ENCODE results near the gene LDAH. TPM values are rescaled to one million over a fixed set of nuclear protein-coding genes. Genes with fewer than 3 reads are reported as not detected.

The LDAH gene
- 17.5 and 20.6 TPM in 2 replicates for total RNA-seq

GRCh38 chr2:20822535-20823490 is at the start of gene LDAH:
TSS of gene LDAH (minus strand) at chr2:20823101. CDS start at chr2:20801463, 21,638 bp downstream.

GRCh38 chr2:20666304-20667150 is 156.4 kb downstream of the LDAH start, which contains the start of gene GDF7:
TSS of gene GDF7 (plus strand) at chr2:20667144. CDS start at chr2:20667240, 96 bp downstream.

DNA sequence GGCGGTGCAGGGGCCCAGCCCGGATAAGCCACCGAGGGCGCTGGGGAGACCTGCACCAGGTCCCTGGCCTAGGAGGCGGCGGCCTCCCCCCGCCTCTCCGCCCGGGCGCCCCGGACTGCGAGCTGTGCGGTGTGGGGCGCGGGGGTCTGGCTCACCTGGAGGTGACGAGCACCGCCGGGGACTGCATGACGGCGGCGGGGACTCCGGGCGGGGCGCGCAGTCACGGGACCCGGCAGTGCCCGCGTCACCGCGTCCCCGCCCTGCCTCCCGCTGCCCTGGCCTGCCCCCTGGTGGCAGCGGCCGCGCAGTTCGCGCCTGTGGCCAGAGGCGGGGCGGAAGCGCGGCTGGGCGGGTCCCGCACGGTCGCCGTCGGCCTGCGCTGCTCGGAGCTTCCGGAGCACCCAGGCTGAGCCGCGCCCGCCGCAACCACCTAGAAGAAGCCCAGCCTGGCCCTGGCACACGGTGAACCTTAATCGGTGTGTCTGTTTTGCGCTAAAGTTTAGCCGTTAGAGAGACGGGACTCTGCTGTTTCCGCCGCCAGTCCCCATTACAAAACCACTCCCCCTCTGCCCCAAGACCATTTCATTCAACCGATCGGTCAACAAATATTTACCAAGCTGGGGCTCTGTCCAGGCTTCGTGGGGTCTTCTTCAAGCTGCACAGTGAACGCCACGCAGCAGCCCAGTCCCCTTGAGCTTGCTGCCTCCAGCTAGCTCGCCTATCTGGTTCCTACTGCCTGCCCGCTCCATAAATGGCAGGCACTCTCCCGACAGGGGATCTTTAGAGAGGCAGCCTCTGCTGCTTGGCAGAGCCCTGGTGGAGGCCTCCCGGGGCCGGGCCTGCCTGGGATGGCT is 171.8 kb downstream of the LDAH start, which contains the start of gene HS1BP3:
Gene HS1BP3, minus strand, starts transcription at position 222 of the 854 bp plus-strand sequence. Its CDS starts 35 bp downstream, at position 187.

Other genes with a start within 250 kb of the LDAH start
- 26.8 and 46.8 TPM in 2 replicates for gene HS1BP3, start 172.0 kb downstream of the LDAH start, total RNA-seq
- under 0.01 TPM in 2 replicates for gene GDF7, start 156.0 kb downstream of the LDAH start, total RNA-seq
- under 0.01 TPM in 1 of 2 replicates, not detected in the other for gene APOB, start 221.0 kb upstream of the LDAH start, total RNA-seq